GM21360 (cell line): Measurements from ENCODE around the gene FLVCR1.

ENCODE experiments used
- ATAC-seq: cut with Tn5 transposase; IDR thresholded peaks from one replicate; pipeline ENCODE4 v1.9.1; 2021; ENCODE audit warnings: mild to moderate bottlenecking, moderate library complexity; ENCODE audit not compliant: unreplicated experiment

The FLVCR1 gene

DNA sequence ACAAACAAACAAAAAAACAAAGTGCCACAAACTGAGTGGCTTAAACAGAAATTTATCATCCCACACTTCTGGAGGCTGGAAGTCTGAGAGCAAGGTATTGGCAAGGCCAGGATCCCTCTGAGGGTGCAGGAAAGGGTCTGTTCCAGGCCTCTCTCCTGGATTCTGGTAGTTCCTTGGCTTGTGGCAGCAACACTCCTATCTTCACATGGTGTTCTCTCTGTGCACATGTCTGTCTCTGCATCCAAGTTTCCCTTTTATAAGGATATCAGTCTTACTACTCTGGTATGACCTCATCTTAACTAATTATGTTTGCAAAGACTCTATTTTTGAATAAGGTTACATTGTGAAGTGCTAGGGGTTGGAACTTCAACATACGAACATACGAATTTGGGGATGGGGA lies 87.0 kb downstream of the FLVCR1 start:
- no peak for ATAC-seq

- no peak for ATAC-seq
Measured at GRCh38 chr1:212945463-212946160, 87.5 kb downstream of the FLVCR1 start.

DNA sequence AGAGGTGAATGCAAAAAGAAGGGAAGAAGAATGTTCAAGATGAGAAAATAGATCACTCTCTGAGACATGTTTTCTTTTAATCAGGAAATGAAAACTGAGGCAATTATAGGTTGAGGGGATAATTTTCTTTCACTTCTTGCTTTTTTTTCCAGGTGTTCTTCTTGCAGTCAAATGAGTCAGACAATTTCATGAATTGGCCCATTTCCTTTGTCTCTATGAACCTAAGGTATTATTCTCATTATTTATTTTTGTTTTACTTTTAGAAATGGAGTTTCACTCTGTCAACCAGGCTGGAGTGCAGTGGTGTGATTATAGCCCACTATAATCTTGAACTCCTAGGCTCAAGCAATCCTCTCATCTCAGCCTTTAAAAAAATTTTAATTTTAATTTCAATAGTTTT lies 88.8 kb downstream of the FLVCR1 start:
- ATAC-seq = no peak
